Mesendoderm (in vitro differentiated cells): ENCODE results near the gene FGF12.

ENCODE experiments used
- DNase-seq: peaks from one replicate; pipeline ENCODE4 v3.0.0; 2013
- H2AK5ac ChIP-seq: 2 replicates; pipeline ENCODE4 v1.6.1; 2013; ENCODE audit warnings: low read length, inconsistent platforms
- H2BK120ac ChIP-seq: 2 replicates; pipeline ENCODE4 v1.6.1; 2013; ENCODE audit warnings: low read depth, mild to moderate bottlenecking, low read length, moderate library complexity, mixed read lengths
- H2BK15ac ChIP-seq: replicated peaks from 2 replicates; pipeline ENCODE4 v1.6.1; 2013; ENCODE audit warnings: low read depth, mild to moderate bottlenecking, moderate library complexity
- H2BK5ac ChIP-seq: 2 replicates; pipeline ENCODE4 v1.6.1; 2013; ENCODE audit warnings: low read length, inconsistent platforms
- H3K18ac ChIP-seq: 2 replicates; pipeline ENCODE4 v1.6.1; 2013; ENCODE audit warnings: mild to moderate bottlenecking, low read length, mixed read lengths
- H3K23ac ChIP-seq: one replicate; pipeline ENCODE4 v1.6.1; 2013; ENCODE audit warnings: low read length
- H3K27ac ChIP-seq: 2 replicates; pipeline ENCODE4 v1.5.1; 2013; ENCODE audit warnings: low read depth, mild to moderate bottlenecking, inconsistent platforms, low read length, moderate library complexity
- H3K27me3 ChIP-seq: 2 replicates; pipeline ENCODE4 v1.6.1; 2013; ENCODE audit warnings: low read length, control low read depth, mild to moderate bottlenecking, inconsistent platforms; ENCODE audit not compliant: insufficient read depth, poor library complexity
- H3K36me3 ChIP-seq: 2 replicates; pipeline ENCODE4 v1.6.1; 2013; ENCODE audit warnings: low read length, inconsistent platforms; ENCODE audit not compliant: control insufficient read depth, insufficient read depth
- H3K4ac ChIP-seq: one replicate; pipeline ENCODE4 v1.6.1; 2013; ENCODE audit warnings: low read depth, mild to moderate bottlenecking, low read length, moderate library complexity
- H3K4me1 ChIP-seq: 2 replicates; pipeline ENCODE4 v1.6.1; 2013; ENCODE audit warnings: low read depth, low read length, inconsistent platforms; ENCODE audit not compliant: control insufficient read depth
- H3K4me2 ChIP-seq: 2 replicates; pipeline ENCODE4 v1.6.1; 2013; ENCODE audit warnings: low read length
- H3K4me3 ChIP-seq: 2 replicates; pipeline ENCODE4 v1.5.1; 2013; ENCODE audit warnings: mild to moderate bottlenecking, low read length
- H3K56ac ChIP-seq: one replicate; pipeline ENCODE4 v1.6.1; 2013; ENCODE audit warnings: low read length
- H3K79me1 ChIP-seq: 2 replicates; pipeline ENCODE4 v1.6.1; 2013; ENCODE audit warnings: low read length, inconsistent platforms
- H3K79me2 ChIP-seq: 2 replicates; pipeline ENCODE4 v1.6.1; 2013; ENCODE audit warnings: mild to moderate bottlenecking, low read length; ENCODE audit not compliant: control insufficient read depth, insufficient read depth
- H3K9ac ChIP-seq: 2 replicates; pipeline ENCODE4 v1.6.1; 2013; ENCODE audit warnings: low read length, inconsistent platforms
- H4K5ac ChIP-seq: one replicate; pipeline ENCODE4 v1.6.1; 2013; ENCODE audit warnings: low read length
- H4K8ac ChIP-seq: one replicate; pipeline ENCODE4 v1.6.1; 2013; ENCODE audit warnings: low read depth, mild to moderate bottlenecking, control low read depth, low read length, moderate library complexity
- WGBS: extraction: QIAGEN DNeasy Blood & Tissue Kit; methylation state at CpG from one replicate; pipeline ENCODE4 v1.1.7; 2013; ENCODE audit warnings: low lambda C conversion rate, missing lambda C conversion rate; ENCODE audit not compliant: insufficient coverage; ENCODE audit errors: extremely low coverage; 5-methylcytosine and 5-hydroxymethylcytosine counted together

Gene FGF12

DNA sequence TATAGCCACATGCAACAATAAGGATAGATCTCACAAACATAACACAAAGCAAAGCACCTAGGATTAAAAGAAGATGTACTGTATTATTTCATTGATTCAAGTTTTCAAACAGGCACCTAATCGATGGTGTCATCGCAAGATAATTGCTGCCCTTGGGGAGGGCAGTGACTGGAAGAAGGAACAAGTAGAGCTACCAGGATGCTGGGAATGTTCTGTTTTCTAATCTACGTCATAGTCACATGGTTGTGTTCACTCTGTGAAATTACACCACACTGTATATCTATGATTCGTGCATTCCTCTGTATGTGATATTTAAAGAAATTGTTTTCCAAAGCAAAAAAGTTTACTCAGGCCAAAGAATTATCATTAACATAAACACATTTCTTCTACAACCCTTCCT, 236.6 kb downstream of the FGF12 start:
- no peaks in the 10 kb centered on the region for H3K79me2 ChIP-seq
- no peak overlapping the region for H3K18ac ChIP-seq
- no peak overlapping the region for H2BK120ac ChIP-seq
- H2BK5ac ChIP-seq, result no peak overlapping the region
- H3K27me3 ChIP-seq, result no peaks in the 10 kb centered on the region
- no peak overlapping the region for H3K4me2 ChIP-seq
- no peak for DNase-seq
- H3K4me1 ChIP-seq, result no peaks in the 10 kb centered on the region
- no peak overlapping the region for H3K4me3 ChIP-seq
- WGBS, result no CpG with 5 or more reads among the region's 4 CpGs
- no peak overlapping the region for H2BK15ac ChIP-seq
- no peak overlapping the region for H3K23ac ChIP-seq
- no peaks in the 10 kb centered on the region for H3K79me1 ChIP-seq
- H3K27ac ChIP-seq, result no peak overlapping the region
- no peak overlapping the region for H4K5ac ChIP-seq
- no peak overlapping the region for H4K8ac ChIP-seq
- H2AK5ac ChIP-seq, result no peak overlapping the region
- no peak overlapping the region for H3K4ac ChIP-seq
- no peaks in the 10 kb centered on the region for H3K36me3 ChIP-seq
- H3K56ac ChIP-seq, result no peak overlapping the region
- H3K9ac ChIP-seq, result no peak overlapping the region

DNA sequence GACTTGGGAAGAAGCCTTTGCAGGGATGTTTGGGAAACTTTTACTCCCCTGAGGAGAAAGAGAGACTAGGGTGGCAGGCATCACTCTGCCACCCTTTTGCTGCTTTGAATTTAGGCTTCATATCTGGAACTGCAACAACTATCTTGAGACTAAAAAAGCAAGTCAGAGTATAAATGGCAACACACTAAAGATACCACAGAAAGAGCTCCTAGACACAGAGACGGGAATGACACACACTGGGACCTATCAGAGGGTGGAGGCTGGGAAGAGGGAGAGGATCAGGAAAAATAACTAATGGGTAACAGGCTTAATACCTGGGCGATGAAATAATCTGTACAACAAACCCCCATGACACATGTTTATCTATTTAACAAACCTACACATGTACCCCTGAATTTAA, 237.8 kb downstream of the FGF12 start:
- DNase-seq, result no peak
- Histone ChIP-seq H3K18ac (no peak overlapping the region), H3K27me3 (no peaks in the 10 kb centered on the region), H4K5ac (no peak overlapping the region), H2BK120ac (no peak overlapping the region), H3K36me3 (no peaks in the 10 kb centered on the region), H3K4me1 (no peaks in the 10 kb centered on the region), H2AK5ac (no peak overlapping the region), H3K4ac (no peak overlapping the region), H3K56ac (no peak overlapping the region), H2BK5ac (no peak overlapping the region), H3K9ac (no peak overlapping the region), H3K4me3 (no peak overlapping the region), H3K79me2 (no peaks in the 10 kb centered on the region), H3K27ac (no peak overlapping the region), H4K8ac (no peak overlapping the region), H3K4me2 (no peak overlapping the region), H3K23ac (no peak overlapping the region), H2BK15ac (no peak overlapping the region), H3K79me1 (no peaks in the 10 kb centered on the region)
- WGBS, result no CpG with 5 or more reads among the region's 2 CpGs

DNA sequence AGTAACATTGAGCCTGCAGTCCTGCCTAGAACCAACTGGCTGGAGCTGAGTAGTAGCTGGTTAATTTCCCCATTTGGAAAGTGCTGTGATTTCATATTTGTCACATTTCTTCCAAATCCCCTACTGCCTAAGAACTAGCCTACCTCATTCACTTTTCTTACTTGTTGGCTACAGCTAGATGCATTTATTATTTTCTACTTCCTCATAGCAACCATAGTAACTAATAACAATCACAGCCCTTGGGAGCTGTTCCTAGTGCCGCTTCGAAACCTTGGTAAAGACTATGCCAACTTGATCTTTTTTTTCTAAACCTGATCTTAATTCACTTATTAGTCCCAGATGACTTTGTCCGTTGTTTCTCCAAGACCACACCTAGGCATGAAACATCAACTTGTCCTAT, 240.3 kb downstream of the FGF12 start:
- H2AK5ac ChIP-seq, result no peak overlapping the region
- H2BK5ac ChIP-seq, result no peak overlapping the region
- H4K5ac ChIP-seq, result no peak overlapping the region
- H3K23ac ChIP-seq, result no peak overlapping the region
- H3K4me1 ChIP-seq, result no peaks in the 10 kb centered on the region
- no peak overlapping the region for H2BK120ac ChIP-seq
- H4K8ac ChIP-seq, result no peak overlapping the region
- no peaks in the 10 kb centered on the region for H3K79me1 ChIP-seq
- no peak overlapping the region for H3K4me3 ChIP-seq
- H3K9ac ChIP-seq, result no peak overlapping the region
- no peak overlapping the region for H2BK15ac ChIP-seq
- H3K4ac ChIP-seq, result no peak overlapping the region
- no CpG with 5 or more reads among the region's 3 CpGs for WGBS
- H3K56ac ChIP-seq, result no peak overlapping the region
- H3K36me3 ChIP-seq, result no peaks in the 10 kb centered on the region
- no peak overlapping the region for H3K18ac ChIP-seq
- DNase-seq, result no peak
- no peak overlapping the region for H3K27ac ChIP-seq
- no peaks in the 10 kb centered on the region for H3K79me2 ChIP-seq
- no peaks in the 10 kb centered on the region for H3K27me3 ChIP-seq
- no peak overlapping the region for H3K4me2 ChIP-seq

DNA sequence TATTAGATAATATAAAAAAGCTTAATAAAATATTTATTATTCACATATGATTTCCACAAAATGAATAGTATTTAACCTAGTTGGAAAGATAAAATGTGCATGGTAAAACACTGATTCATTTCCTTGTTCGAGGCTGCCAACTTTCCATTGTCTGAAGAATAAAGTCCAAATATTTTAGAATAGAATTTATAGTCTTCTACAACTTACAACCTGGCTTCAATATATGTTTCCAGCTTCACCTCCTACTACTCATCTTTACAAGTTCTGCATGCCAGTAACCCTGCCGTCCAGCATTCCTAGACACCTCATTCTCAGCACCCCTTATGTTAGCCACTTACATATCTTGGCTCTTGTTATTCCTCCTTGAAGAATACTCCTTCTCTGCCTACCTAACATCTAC, 244.5 kb downstream of the FGF12 start:
- no peak overlapping the region for H3K56ac ChIP-seq
- H3K23ac ChIP-seq, result no peak overlapping the region
- no peak overlapping the region for H3K18ac ChIP-seq
- H2BK120ac ChIP-seq, result no peak overlapping the region
- H3K27me3 ChIP-seq, result no peaks in the 10 kb centered on the region
- H2AK5ac ChIP-seq, result no peak overlapping the region
- H3K9ac ChIP-seq, result no peak overlapping the region
- DNase-seq, result no peak
- H2BK15ac ChIP-seq, result no peak overlapping the region
- H2BK5ac ChIP-seq, result no peak overlapping the region
- no peaks in the 10 kb centered on the region for H3K79me2 ChIP-seq
- no peaks in the 10 kb centered on the region for H3K4me1 ChIP-seq
- no peak overlapping the region for H3K27ac ChIP-seq
- no peak overlapping the region for H3K4me2 ChIP-seq
- no peak overlapping the region for H3K4ac ChIP-seq
- H3K79me1 ChIP-seq, result no peaks in the 10 kb centered on the region
- H4K8ac ChIP-seq, result no peak overlapping the region
- H4K5ac ChIP-seq, result no peak overlapping the region
- WGBS, result no CpG with 5 or more reads among the region's 2 CpGs
- no peak overlapping the region for H3K4me3 ChIP-seq
- H3K36me3 ChIP-seq, result no peaks in the 10 kb centered on the region

DNA sequence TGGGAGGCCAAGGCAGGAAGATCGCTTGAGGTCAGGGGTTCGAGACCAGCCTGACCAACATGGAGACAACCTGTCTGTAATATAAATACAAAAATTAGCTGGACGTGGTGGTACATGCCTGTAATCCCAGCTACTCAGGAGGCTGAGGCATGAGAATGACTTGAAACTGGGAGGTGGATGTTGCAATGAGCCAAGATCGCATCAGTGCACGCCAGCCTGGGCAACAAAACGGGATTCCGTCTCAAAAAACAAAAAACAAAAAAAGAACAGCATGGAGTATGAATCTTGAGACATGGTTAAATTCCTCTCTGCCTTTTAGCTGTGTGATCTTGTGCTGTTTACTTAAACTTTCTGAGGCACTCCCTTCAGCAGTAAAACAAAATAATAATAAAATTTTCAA, 244.9 kb downstream of the FGF12 start:
- Histone ChIP-seq H3K4me1 (no peaks in the 10 kb centered on the region), H3K27ac (no peak overlapping the region), H2BK120ac (no peak overlapping the region), H3K4me3 (no peak overlapping the region), H3K36me3 (no peaks in the 10 kb centered on the region), H3K56ac (no peak overlapping the region), H2BK5ac (no peak overlapping the region), H2AK5ac (no peak overlapping the region), H4K8ac (no peak overlapping the region), H3K4ac (no peak overlapping the region), H3K79me1 (no peaks in the 10 kb centered on the region), H3K79me2 (no peaks in the 10 kb centered on the region), H3K23ac (no peak overlapping the region), H3K27me3 (no peaks in the 10 kb centered on the region), H2BK15ac (no peak overlapping the region), H3K4me2 (no peak overlapping the region), H3K18ac (no peak overlapping the region), H4K5ac (no peak overlapping the region), H3K9ac (no peak overlapping the region)
- WGBS, result no CpG with 5 or more reads among the region's 7 CpGs
- no peak for DNase-seq

DNA sequence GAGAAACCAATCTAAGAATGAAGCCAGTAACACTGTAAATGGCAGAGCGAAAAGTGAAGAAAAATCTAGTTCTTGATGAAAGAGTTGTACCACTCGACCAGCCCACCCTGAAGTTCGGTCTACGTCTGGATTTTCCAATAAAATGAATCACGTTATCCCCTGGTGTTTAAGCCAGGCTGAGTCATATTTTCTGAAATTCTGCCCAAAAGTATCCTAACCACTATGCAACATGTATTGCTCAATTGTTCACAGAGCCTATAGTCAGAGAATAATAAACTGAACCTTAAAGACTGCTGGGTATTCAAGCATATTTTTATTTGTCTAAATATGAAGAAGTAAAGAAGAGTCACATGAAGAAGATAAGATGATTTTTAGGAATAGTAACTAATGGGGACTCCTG, 245.7 kb downstream of the FGF12 start:
- WGBS, result no CpG with 5 or more reads among the region's 5 CpGs
- no peak overlapping the region for H3K27ac ChIP-seq
- no peak overlapping the region for H4K8ac ChIP-seq
- no peak overlapping the region for H2BK120ac ChIP-seq
- no peak for DNase-seq
- no peak overlapping the region for H3K56ac ChIP-seq
- H3K23ac ChIP-seq, result no peak overlapping the region
- no peaks in the 10 kb centered on the region for H3K79me1 ChIP-seq
- no peak overlapping the region for H2BK15ac ChIP-seq
- H3K4me3 ChIP-seq, result no peak overlapping the region
- H3K79me2 ChIP-seq, result no peaks in the 10 kb centered on the region
- no peaks in the 10 kb centered on the region for H3K27me3 ChIP-seq
- no peak overlapping the region for H4K5ac ChIP-seq
- H3K18ac ChIP-seq, result no peak overlapping the region
- H2BK5ac ChIP-seq, result no peak overlapping the region
- no peak overlapping the region for H3K4ac ChIP-seq
- H3K36me3 ChIP-seq, result no peaks in the 10 kb centered on the region
- no peak overlapping the region for H3K4me2 ChIP-seq
- no peaks in the 10 kb centered on the region for H3K4me1 ChIP-seq
- H2AK5ac ChIP-seq, result no peak overlapping the region
- H3K9ac ChIP-seq, result no peak overlapping the region
